Activated CD4-positive, alpha-beta T cell treated with anti-CD3 and anti-CD28 coated beads, Interleukin-2, amount 50 U/mL, for 4 hours (primary cell): ENCODE measurements around the gene TEX9.
"Not testable (repeated sequence)": the region's sequence is repeated elsewhere in the genome, so short reads cannot be mapped to it uniquely, and the experiment has no call there.

Experiments
- DNase-seq, 2 experiments: peaks; one replicate each; pipeline ENCODE4 v3.0.0-alpha.2; 2020

The TEX9 gene

GRCh38 chr15:56365075-56365711 is at the start of gene TEX9:
Gene TEX9, plus strand, starts transcription at chr15:56365426. Its CDS starts 25 bp downstream, at chr15:56365451.
- DNase-seq, result peak; percentile 48 to 50

GRCh38 chr15:56316561-56316960 is 48.7 kb upstream of the TEX9 start:
- not testable (repeated sequence) for DNase-seq

GRCh38 chr15:56320316-56320715 is 44.9 kb upstream of the TEX9 start:
- no peak for DNase-seq

- DNase-seq, result no peak
Observed at GRCh38 chr15:56320861-56321260, 44.4 kb upstream of the TEX9 start.

- no peak for DNase-seq
Observed at GRCh38 chr15:56322444-56322843, 42.8 kb upstream of the TEX9 start.

DNA sequence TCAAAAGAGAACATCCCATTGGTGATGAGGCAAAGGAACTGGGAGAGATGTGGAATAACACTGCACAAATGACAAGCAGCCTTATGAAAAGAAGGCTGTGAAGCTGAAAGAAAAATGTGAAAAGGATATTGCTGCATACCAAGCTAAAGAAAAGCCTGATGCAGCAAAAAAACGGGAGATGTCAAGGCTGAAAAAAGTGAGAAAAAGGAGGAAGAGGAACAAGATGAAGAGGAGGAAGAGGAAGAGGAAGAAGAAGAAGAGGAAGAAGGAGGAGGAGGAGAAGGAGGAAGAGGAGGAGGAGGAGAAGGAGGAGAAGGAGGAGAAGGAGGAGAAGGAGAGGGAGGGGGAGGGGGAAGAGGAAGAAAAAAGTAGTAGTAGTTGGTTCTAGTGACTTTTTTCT is 41.8 kb upstream of the TEX9 start:
- DNase-seq, result no peak

DNA sequence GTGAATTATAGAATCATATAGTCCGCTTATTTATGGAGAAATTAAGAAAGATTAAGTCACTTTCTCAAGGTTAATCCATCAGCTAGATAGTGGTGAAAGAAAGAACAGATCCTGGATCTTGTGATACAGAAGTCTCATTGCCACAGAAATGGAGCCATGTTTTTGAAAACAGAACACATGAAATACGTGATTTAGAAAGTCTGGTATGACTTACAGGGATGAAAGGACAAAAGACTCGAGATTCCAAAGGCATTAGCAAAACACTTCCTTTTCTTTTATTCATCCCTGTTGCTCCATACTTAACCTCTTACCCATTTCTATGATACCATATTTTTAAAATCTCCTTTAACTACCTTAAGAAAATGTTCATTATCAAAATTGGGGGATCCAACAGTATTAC is 40.0 kb upstream of the TEX9 start:
- no peak for DNase-seq

DNA sequence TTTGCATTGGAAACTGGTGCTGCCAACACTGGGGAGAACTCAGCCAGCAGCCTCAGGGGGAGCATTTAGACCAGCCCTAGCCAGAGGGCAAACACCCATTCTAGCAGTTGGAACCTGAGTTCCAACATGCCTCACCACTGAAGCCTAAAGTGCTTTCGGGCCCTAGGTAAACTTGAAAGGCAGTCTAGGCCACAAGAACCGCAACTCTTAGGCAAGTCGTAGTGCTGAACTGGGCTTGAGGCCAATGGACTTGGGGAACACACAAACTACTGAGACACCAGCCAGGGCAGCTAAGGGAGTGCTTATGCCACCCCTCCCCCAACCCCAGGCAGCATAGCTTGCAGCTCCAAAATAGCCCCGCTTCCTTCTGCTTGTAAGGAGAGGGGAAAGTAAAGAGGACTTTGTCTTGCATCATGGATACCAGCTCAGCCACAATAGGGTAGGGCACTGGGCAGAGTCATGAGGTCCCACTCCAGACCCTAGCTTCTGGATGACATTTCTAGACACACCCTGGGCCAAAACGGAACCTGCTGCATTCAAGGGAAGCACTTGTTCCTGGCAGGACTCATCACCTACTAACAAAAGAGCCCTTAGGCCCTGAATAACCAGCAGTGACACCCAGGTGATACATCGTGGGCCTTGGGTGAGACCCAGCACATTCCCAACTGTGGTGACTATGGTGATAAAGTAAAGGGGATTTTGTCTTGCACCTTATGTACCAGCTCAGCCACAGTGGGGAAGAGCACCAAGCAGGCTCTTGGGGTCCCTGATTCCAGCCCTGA is 37.3 kb upstream of the TEX9 start:
- DNase-seq, result no peak

DNA sequence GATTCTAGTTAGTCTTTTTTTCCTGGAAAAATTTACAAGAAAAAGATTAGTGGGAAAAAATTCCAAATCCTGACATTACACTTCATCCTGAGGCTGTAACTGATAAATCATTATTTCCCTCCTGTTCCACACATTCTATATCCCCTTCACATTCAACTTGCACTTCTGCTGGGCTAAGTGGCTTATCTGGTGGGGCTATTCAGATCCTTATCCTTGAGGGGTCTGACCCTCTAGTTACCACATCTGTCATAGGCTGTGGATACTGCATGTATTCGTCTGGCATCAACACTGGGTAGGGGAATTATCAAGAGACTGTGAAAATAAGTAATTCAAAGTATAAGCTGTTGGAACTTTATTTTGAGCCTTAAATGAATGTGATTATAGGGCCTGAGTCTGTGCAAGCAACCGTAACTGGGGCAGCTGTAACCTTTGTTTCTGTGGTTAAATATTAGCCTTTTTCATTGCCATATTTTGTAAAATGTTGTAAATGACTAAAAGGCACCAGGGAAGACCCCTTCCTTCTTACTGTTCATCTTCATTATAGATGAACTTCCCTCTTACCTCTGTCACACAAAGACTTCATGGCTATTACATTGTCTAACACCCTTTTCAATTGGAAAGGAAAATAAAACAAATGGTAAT is 28.0 kb upstream of the TEX9 start:
- DNase-seq, result no peak

DNA sequence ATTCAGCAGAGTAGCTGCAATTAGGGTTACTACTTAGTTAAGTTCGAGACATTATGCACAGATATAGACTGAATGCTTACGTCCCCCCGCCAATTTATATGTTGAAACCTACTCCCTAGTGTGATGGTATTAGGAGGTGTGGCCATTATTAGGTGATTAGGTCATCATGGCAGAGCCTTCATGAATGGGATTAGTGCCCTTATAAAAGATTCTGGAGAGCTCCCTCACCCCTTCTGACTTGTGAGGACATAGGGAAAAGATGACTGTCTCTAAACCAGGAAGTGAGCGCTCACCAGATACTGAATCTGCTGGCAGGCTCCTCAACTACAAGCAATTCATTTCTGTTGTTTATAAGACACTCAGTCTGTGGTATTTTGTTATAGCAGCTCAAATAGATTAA is 25.6 kb upstream of the TEX9 start:
- DNase-seq, result no peak

- no peak for DNase-seq
Observed at GRCh38 chr15:56341201-56341600, 24.0 kb upstream of the TEX9 start.

- DNase-seq, result no peak
Observed at GRCh38 chr15:56342653-56343052, 22.6 kb upstream of the TEX9 start.

DNA sequence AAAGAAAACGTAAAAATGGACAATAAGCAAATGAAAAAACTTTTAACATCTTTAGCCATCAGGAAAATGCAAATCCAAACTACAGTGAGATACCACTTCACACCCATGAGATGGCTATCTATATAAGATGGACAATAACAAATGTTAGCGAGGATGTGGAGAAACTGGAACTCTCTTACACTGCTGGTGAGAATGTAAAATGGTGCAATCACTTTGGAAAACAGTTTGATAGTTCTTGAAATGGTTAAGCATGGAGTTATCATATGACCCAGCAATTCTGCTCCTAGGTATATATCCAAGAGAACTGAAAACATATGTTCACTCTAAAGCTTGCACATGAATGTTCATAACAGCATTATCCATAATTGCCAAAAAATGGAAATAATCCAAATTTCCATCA is 21.3 kb upstream of the TEX9 start:
- DNase-seq, result no peak

GRCh38 chr15:56344336-56344735 is 20.9 kb upstream of the TEX9 start:
- no peak for DNase-seq

- DNase-seq, result no peak
Observed at GRCh38 chr15:56346414-56346813, 18.8 kb upstream of the TEX9 start.

DNA sequence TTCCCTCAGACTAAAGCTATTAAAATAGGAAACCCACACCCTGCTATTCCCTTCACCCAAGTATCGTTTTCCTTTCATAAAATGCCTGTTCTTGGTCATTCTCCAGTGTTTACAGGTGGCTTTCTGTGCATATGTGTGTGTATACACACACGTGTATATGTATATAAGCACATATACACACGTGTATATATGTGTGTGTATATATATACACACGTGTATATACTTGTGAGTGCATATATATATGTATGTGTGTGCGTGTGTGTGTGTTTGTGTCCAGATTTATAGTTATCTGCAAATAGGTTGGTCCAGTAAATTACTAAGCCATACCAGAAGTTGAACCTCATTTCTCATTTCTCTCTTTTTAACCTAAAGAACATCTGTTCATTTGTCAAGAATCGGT is 15.7 kb upstream of the TEX9 start:
- no peak for DNase-seq

DNA sequence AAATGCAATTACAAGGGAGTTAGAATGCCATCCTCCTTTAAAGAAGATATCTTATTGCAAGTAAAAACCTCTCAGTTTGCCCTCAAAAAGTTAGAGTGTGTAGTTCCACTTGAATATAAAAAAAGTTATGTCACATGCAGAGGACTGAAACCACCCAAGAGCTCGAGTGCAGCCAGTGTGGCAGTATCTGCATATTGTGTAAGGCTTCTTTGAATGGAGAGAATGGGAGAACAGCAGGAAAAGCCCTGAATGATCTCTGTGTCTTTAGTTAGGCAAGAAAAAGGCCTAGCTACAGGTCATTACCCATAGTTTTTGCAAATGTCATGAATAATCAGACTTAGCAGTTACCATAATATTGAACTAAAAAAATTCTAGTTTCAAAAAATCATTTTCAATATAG is 13.9 kb upstream of the TEX9 start:
- no peak for DNase-seq

- DNase-seq, result no peak
Observed at GRCh38 chr15:56351957-56352506, 13.2 kb upstream of the TEX9 start.

DNA sequence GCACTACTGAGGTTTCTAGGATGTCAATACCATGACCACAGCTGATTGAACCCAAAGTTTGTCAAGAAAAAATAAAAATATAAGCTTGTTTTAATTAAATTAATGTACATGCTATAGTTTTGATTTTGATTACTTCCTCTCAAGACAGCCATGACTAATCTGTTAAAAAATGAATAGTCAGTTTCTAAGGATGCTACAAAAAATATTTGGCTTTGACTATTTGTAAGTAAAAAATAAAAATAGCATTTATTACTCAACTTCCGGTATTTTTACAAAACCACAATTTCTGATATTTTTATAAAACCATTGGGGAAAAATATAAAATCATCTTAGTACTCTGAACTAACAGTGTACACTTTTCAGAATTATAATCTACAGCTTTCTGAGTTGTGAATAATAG is 12.1 kb upstream of the TEX9 start:
- no peak for DNase-seq

DNA sequence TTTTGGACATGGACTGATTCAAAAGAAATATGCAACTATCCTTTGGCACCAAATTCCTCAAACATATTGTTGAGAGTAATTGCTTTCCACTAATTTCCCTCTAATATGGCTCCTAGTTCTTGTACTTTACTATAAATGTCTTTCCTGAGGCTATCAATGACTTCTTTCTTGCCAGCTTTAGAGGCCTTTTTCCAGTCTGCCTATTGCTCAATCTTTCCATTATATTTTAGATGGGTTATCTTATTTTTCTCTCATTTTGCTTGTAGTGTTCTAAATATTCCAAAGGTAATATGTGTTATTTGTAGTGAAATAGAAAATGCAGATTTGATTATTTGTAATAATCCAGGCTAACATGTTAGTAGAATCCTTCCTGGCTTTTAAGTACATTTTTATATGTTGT is 11.5 kb upstream of the TEX9 start:
- no peak for DNase-seq

DNA sequence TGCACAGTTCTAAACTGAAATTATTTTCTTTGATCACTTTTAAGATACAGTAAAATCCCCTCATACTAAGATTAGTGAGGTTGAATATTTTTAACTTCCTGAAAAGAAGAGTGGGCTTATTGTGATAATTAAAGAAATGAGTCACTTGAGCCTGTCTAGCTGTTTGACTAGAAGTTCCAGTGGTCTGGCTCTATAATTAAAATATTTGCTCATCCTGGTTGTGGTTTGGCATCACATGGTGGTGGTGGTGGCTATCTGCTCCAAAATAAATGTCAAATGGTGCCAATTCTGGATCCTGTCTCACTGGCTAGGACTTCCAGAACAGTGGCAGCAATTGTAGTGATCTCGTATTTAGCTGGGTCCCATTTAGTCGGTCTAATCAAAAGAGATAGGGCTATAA is 8.6 kb upstream of the TEX9 start:
- no peak for DNase-seq

- DNase-seq, result no peak
Observed at GRCh38 chr15:56358604-56359003, 6.6 kb upstream of the TEX9 start.

GRCh38 chr15:56361987-56362386 is 3.2 kb upstream of the TEX9 start:
- DNase-seq, result no peak

- DNase-seq, result no peak
Observed at GRCh38 chr15:56366211-56366610, 985 bp downstream of the TEX9 start.
